Stimulated activated CD8-positive, alpha-beta memory T cell treated with anti-CD3 and anti-CD28 coated beads, Interleukin-15, amount 100 ng/mL, for 48 hours (primary cell): ENCODE measurements around the gene NKX6-2.
"Not testable (repeated sequence)": the region's sequence is repeated elsewhere in the genome, so short reads cannot be mapped to it uniquely, and the experiment has no call there.

Experiments
- DNase-seq, 2 donors: peaks; one replicate each; pipeline ENCODE4 v3.0.0-alpha.2; 2020; ENCODE audit warnings: low read depth in 2 of 2

The NKX6-2 gene

GRCh38 chr10:132780356-132780755 is 5.6 kb downstream of the NKX6-2 start:
- DNase-seq, result no peak

DNA sequence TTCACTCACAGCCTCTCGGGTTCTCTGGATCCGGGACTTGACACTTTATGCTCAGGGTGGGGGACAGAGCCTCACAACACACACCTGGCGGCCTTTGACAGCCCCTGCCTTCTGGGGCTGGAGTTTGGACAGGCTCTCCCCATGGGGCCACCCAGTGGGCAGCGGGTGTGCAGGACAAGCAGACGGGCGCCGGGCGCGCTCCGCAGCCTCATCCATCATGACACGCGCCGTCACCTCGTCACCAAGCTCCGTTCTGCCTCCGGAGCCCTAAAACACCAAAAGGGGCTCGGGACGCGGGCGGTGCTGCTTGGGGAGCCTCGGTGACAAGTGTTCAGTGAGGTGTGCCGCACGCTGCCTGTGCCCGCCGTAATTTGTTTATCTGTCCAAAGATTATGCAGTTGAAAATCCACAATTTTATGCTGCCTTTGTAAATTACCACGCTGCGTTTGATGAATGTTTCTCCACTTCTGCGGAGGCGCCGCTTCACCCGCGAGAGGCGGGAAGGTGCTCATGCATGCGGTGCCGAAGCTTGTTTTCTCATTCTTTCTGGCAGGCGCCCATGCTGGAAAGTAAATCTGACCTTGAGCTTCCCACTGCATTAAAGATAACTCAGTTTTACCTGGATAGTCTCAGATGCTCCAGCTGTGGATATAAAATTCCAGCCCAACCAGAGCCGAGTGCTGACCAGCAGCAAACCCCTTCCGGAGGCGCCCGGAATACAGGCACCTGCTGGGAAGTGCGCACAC is 6.2 kb downstream of the NKX6-2 start:
- no peak for DNase-seq

- no peak for DNase-seq
Observed at GRCh38 chr10:132777441-132777840, 8.5 kb downstream of the NKX6-2 start.

DNA sequence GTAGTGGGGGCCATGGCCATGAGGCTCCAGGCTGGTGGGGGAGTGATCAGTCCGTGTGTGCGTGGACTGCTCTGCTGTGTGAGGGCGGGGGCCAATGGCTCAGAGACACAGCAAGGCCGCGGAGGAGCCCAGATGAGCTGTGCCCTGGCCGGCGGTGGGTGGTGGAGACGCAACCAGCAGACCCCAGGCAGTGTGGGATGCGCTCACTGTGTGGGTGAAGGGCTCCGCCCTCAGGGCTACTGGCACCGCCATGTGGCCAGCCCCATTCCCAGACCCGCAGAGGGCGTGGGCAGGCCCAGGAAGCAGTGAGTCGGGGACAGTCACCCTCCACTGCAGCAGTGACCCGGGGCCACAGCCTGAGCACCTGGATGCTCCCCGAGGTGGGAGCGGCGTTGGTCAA is 9.1 kb downstream of the NKX6-2 start:
- DNase-seq, result no peak

DNA sequence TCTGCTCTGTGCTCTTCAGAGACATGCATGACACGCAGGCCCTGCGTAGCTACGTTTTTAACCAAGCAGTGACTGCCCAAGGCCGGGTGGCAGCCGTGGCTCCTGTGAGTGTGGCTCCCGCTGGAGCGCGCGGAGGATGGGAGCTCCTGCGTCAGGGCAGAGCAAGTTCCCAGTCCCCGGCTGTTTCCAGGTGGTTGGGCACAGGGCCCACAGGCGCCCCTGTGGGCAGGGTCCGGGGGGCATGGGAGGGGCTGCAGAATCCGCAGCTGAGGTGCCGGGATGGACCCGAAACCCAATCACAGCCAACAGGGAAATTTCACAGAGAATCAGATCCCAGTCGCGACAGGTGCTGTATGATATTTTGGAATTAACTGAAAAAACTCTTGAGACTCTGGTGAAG is 9.8 kb downstream of the NKX6-2 start:
- DNase-seq, result no peak

- DNase-seq, result no peak
Observed at GRCh38 chr10:132774902-132775863, 10.8 kb downstream of the NKX6-2 start.

DNA sequence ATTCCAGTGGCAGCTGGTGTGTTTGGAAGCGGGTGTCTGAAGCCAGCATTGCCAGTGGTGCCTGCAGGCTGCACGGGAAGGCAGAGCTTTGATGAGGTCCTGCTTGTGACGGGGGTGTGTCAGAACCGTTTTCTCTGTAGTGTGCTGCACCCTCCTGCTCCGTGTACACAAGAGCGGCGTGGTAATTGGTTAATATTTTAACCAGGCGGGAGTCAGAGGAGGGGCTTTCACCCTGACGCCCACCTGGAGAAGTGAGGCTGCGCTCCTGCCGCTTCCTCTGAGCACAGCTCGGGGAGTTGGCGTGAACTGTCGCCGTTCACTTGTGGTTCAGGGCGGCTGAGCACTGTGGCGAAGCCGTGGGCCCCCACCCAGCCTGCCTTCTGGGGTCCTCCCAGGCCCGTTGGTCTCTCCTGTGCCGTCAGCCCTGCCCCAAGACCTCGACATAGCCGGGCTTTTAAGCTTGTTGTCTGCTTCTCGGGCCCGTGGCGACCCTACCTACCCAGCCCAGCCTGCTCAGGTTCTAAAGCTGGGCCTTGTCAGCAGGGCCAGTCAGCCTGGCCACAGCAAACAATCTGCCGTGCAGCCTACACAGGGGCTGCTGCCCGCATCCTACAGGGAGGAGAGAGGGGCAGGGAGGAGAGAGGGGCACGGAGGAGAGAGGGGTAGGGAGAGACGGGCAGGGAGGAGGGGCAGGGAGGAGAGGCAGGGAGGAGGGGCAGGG is 11.6 kb downstream of the NKX6-2 start:
- DNase-seq, result no peak

DNA sequence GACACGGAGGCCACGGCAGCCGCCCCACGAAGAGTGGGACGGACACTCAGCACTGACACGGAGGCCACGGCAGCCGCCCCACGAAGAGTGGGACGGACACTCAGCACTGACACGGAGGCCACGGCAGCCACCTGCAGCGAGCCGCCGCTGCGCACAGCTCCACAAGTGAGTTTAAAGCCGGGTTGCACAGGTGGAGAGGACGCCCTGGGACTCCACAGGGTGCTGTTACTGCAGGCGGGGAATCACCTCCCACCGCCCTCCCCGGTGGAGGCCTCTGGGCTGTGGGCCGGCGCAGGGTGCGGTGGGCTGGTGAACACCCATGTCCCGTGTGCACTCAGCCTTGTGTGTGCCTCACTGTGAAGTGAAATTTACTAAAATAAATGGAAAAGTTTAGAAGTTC is 13.1 kb downstream of the NKX6-2 start:
- not testable (repeated sequence) for DNase-seq

- DNase-seq, result no peak
Observed at GRCh38 chr10:132770061-132771021, 15.6 kb downstream of the NKX6-2 start.

DNA sequence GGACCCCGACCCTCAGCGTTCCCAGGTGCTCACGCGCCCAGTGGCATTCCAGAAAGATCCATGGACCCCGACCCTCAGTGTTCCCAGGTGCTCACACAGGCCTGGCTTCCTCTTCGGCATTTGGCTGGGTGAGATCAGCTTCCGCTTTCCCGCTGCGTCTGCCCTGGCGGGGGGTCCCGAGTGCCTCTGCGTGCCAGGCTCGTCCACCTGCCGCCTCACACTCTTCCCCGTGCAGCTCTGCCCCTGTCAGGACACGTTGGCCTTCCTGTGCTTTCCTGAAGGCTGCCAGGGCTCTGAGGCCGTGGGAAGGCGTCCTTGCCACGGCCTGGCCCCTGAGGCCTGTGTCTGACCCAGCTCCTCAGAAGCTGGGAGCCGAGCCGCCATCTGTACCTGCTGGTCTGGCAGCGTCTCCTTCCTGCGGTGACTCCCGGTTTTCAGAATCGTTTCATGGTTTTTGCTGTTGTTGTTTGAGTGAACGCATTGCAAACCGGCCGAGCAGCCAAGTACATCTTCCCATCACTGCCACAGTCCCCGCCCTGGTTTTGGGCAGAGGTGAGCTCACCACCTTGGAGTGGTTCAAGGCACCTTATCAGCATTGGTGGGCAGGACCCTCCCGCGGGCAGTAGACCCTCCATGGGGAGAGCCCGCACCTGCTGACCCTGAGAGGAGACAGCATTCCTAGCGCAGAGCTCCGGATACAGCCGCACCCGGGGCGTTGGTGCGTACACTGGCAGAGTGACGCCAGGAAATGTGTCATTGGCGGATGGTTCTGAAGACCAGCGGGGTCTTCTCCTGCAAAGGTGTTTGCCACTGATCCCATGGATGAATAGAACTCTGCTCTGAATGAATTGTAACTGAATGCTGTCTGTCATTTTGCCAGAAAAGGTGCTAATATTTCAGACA is 17.4 kb downstream of the NKX6-2 start:
- no peak for DNase-seq

DNA sequence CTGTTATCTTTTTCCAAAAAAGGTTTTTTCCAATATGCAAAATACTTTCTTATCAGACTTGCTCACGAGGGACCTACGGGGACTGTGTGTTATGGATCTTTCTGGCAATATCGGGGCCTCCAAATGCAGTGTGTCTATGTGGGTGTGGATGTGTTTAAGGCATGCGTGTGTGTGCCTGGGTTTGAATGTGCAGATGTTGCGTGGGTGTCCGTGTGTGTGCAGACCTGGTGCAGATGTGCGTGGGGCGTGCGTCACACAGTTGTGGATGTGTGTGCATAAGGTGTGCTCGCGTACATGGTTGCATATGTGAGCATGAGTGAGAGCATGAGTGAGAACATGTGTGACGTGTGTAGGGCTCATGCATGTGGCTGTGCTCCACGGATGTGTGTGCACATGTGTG is 19.7 kb downstream of the NKX6-2 start:
- no peak for DNase-seq

DNA sequence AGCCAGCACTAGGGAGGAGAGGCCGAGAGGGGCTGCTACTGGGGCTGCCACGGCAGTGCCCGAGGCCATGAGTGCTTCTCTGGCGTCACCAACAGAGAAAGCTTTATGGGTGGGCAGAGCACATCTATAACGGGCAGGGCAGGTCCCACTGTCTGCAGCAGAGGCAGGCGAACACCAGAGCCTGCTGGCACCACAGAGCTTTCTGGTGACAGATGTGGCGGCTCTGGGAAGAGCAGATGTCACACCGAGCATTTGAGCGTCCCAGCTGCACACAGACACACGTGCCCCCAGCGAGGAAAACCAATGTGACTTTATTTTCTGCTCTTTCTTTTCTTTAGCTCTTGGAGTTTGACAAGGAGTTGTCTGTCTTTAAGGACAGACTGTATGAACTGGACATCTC is 20.5 kb downstream of the NKX6-2 start:
- no peak for DNase-seq

GRCh38 chr10:132764108-132764507 is 21.8 kb downstream of the NKX6-2 start:
- DNase-seq, result no peak

DNA sequence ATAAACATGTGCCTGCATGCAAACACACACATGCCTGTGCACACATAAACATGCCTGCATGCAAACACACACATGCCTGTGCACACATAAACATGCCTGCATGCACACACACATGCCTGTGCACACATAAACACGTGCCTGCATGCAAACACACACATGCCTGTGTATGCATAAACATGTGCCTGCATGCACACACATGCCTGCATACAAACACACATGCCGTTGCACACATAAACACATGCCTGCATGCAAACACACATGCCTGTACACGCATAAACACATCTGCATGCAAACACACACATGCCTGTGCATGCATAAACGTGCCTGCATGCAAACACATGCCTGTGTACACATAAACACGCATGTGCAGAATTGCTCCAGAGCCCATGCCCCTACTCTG is 22.4 kb downstream of the NKX6-2 start:
- DNase-seq, result no peak

DNA sequence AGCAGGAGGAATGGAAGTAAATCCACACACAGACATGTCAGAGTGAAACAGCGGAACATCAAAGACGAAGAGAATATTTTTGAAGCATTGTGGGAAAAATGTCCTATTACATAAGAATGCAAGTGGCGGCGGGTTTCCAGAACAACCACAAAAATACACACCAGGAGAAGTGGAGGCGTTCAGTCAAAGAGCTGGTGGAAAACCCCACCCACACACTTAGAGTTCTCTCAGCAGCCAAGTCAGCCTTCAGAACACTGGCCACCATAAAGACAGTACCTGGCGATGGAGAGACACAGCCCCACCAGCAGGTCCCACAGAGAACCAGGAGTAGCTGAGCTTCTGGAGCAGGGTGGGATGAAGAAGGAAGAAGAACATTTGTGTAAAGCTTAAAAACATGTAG is 23.7 kb downstream of the NKX6-2 start:
- no peak for DNase-seq

GRCh38 chr10:132761395-132762060 is 24.4 kb downstream of the NKX6-2 start:
- no peak for DNase-seq

- DNase-seq, result no peak
Observed at GRCh38 chr10:132758865-132759264, 27.1 kb downstream of the NKX6-2 start.

- DNase-seq, result no peak
Observed at GRCh38 chr10:132757171-132757570, 28.8 kb downstream of the NKX6-2 start.

DNA sequence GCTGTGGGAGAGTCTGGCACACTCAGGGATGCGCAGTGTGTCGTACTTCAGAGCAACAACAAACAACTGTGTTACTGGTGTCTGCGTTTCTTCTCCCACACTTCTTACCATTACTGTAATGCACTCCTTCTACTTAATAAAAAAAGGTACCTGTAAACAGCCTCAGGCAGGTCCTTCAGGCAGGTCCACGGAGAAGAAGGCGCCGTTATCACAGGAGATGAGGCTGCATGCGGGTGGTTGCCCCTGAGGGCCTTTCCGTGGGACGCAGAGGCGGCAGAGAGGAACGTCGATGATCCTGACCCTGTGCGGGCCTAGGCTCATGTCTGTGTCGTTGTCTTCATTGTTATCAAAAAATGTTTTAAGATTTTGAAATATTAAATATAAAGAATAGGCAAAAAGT is 29.4 kb downstream of the NKX6-2 start:
- DNase-seq, result no peak
